ENCODE measurements around the gene COL9A3.

DNA sequence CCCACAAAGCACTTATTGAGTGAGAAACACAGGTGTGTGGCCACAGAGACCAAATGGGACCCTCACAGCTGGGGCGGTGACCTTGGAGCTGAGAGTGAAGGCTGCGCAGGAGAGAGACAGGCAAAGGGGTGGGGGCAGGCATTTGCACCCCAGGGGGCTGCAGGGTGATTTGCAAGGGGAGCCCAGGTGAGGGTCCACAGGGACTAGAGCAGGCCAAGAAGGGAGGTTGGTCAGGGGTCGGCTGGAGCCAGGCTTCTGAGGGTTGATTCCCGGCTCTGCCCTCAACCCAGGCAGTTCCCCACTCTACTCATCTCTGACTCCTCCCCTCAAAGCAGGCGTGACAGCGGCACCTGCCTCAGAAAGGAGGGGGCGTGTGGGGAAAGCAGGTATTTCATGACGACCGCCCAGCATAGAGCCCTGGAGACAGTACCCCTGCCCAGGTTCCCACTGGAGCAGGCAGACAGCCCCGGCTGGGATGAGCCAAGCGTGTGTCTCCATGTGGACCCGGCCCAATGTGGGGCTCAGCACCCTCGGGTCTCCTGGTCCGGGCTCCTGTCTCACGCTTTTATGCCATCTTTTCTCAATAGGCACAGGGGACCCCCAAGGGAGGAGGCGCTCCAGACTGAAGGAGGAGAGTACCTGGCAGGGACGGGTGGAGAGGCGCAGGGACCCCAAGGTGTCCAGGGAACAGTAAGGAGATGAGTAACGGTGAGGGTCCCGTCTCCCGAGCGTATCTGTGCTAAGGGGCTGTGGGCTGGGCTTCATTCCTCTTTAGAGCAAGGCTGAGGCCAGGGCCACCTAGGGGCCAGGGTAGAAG, 23.7 kb upstream of the COL9A3 start:
- TF ChIP-seq, protein P1, sequence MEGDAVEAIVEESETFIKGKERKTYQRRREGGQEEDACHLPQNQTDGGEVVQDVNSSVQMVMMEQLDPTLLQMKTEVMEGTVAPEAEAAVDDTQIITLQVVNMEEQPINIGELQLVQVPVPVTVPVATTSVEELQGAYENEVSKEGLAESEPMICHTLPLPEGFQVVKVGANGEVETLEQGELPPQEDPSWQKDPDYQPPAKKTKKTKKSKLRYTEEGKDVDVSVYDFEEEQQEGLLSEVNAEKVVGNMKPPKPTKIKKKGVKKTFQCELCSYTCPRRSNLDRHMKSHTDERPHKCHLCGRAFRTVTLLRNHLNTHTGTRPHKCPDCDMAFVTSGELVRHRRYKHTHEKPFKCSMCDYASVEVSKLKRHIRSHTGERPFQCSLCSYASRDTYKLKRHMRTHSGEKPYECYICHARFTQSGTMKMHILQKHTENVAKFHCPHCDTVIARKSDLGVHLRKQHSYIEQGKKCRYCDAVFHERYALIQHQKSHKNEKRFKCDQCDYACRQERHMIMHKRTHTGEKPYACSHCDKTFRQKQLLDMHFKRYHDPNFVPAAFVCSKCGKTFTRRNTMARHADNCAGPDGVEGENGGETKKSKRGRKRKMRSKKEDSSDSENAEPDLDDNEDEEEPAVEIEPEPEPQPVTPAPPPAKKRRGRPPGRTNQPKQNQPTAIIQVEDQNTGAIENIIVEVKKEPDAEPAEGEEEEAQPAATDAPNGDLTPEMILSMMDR (IDR thresholded peaks at IDR 0.05): no peak
- TF ChIP-seq POLR2A (IDR thresholded peaks at IDR 0.05; ENCODE audit: low read length) (no peak), JUNB (IDR thresholded peaks at IDR 0.05) (no peak), SMC3 (IDR thresholded peaks at IDR 0.05) (no peak), MYC (IDR thresholded peaks at IDR 0.05; ENCODE audit: borderline replicate concordance, low read length) (no peak), RAD21 (conservative IDR thresholded peaks at IDR 0.05 in 1 of 2, IDR thresholded peaks at IDR 0.05 in 1 of 2) (no peak)
- TF ChIP-seq, protein P2, sequence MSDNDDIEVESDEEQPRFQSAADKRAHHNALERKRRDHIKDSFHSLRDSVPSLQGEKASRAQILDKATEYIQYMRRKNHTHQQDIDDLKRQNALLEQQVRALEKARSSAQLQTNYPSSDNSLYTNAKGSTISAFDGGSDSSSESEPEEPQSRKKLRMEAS (IDR thresholded peaks at IDR 0.05): no peak
- TF ChIP-seq, protein P3, sequence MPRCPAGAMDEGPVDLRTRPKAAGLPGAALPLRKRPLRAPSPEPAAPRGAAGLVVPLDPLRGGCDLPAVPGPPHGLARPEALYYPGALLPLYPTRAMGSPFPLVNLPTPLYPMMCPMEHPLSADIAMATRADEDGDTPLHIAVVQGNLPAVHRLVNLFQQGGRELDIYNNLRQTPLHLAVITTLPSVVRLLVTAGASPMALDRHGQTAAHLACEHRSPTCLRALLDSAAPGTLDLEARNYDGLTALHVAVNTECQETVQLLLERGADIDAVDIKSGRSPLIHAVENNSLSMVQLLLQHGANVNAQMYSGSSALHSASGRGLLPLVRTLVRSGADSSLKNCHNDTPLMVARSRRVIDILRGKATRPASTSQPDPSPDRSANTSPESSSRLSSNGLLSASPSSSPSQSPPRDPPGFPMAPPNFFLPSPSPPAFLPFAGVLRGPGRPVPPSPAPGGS (IDR thresholded peaks at IDR 0.05): no peak

Measured in A549 (cell line).